Astrocyte of the cerebellum (primary cell): Measurements from ENCODE around the gene HSD17B12.

ENCODE experiments used
- DNase-seq: peaks from one replicate; pipeline ENCODE4 v3.0.0-alpha.2; 2011; ENCODE audit warnings: low read depth
- H3K4me3 ChIP-seq: 2 replicates; pipeline ENCODE4 v1.5.1; 2011; ENCODE audit warnings: mild to moderate bottlenecking, low read depth, low read length, moderate library complexity
- CTCF ChIP-seq: IDR thresholded peaks from 2 replicates; pipeline ENCODE4 v1.5.1; 2012; ENCODE audit warnings: low read length, low read depth, moderate library complexity, mild to moderate bottlenecking; ENCODE audit errors: missing control alignments
- in situ Hi-C: cut with HindIII; loops from 2 replicates; pipeline ENCODE4 v1.10.0; 2017; ENCODE audit warnings: low sequenced_read_pairs

The HSD17B12 gene

GRCh38 chr11:43871051-43871450, 190.5 kb downstream of the HSD17B12 start:
- H3K4me3 ChIP-seq = no peak overlapping the region
- in situ Hi-C loops = no loop called here
- no peak for TF ChIP-seq CTCF
- no peak for DNase-seq

GRCh38 chr11:43872995-43873394, 192.5 kb downstream of the HSD17B12 start:
- in situ Hi-C loops = no loop called here
- no peak overlapping the region for H3K4me3 ChIP-seq
- TF ChIP-seq CTCF = no peak
- no peak for DNase-seq

- no peak overlapping the region for H3K4me3 ChIP-seq
- TF ChIP-seq CTCF = no peak
- in situ Hi-C loops = no loop called here
- DNase-seq = no peak
Observed at GRCh38 chr11:43874078-43874477, 193.5 kb downstream of the HSD17B12 start.

GRCh38 chr11:43874738-43875137, 194.2 kb downstream of the HSD17B12 start:
- DNase-seq = no peak
- no peak overlapping the region for H3K4me3 ChIP-seq
- in situ Hi-C loops = no loop called here
- TF ChIP-seq CTCF = no peak

- in situ Hi-C loops = no loop called here
- peak overlapping the region; percentile 71 for H3K4me3 ChIP-seq
- DNase-seq = no peak
- TF ChIP-seq CTCF = no peak
Observed at GRCh38 chr11:43879789-43880639, 199.5 kb downstream of the HSD17B12 start.

GRCh38 chr11:43880640-43881159, 200.2 kb downstream of the HSD17B12 start, which contains the start of gene ALKBH3:
Gene ALKBH3, plus strand, starts transcription at chr11:43880831. Its CDS starts 1,822 bp downstream, at chr11:43882653.
- no peak for TF ChIP-seq CTCF
- in situ Hi-C loops = no loop called here
- peak within 1 kb of the TSS; percentile 71 for H3K4me3 ChIP-seq
- peak; percentile 90 for DNase-seq
